ENCODE data around the gene TARS3. TPM values are rescaled to one million over a fixed set of nuclear protein-coding genes. Genes with fewer than 3 reads are reported as not detected.

The TARS3 gene
- total RNA-seq, 4 donors from 2014 or later, result 22.8 to 58.6 (median 26.6) TPM

GRCh38 chr15:101618851-101619614 is 105.2 kb downstream of the TARS3 start:
- no peaks in the 10 kb centered on the region for H3K27me3 ChIP-seq
- H3K27ac ChIP-seq, result no peak overlapping the region
- H3K9me3 ChIP-seq, result no peaks in the 10 kb centered on the region
- peaks cover 8 to 10% of the 10 kb centered on the region in 2 donors for H3K4me1 ChIP-seq
- TF ChIP-seq, protein P1, sequence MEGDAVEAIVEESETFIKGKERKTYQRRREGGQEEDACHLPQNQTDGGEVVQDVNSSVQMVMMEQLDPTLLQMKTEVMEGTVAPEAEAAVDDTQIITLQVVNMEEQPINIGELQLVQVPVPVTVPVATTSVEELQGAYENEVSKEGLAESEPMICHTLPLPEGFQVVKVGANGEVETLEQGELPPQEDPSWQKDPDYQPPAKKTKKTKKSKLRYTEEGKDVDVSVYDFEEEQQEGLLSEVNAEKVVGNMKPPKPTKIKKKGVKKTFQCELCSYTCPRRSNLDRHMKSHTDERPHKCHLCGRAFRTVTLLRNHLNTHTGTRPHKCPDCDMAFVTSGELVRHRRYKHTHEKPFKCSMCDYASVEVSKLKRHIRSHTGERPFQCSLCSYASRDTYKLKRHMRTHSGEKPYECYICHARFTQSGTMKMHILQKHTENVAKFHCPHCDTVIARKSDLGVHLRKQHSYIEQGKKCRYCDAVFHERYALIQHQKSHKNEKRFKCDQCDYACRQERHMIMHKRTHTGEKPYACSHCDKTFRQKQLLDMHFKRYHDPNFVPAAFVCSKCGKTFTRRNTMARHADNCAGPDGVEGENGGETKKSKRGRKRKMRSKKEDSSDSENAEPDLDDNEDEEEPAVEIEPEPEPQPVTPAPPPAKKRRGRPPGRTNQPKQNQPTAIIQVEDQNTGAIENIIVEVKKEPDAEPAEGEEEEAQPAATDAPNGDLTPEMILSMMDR (IDR thresholded peaks at IDR 0.05), result no peak
- no peak for TF ChIP-seq POLR2A (IDR thresholded peaks at IDR 0.05)
- intact Hi-C loops (cut with DNase I), result no loop called here
- no peaks in the 10 kb centered on the region for H3K36me3 ChIP-seq
- DNase-seq, result no peak
- H3K4me3 ChIP-seq (replicated peaks in 1 of 3), result no peak overlapping the region
- WGBS, 2 donors, result 85 to 86% methylated on average over 13 of the region's 13 CpGs

- no peak for DNase-seq
- intact Hi-C loops (cut with DNase I), result no loop called here
- peaks cover 14 to 16% of the 10 kb centered on the region in 2 donors for H3K4me1 ChIP-seq
- H3K4me3 ChIP-seq (replicated peaks in 1 of 3), result no peak overlapping the region
- TF ChIP-seq, protein P1 (IDR thresholded peaks at IDR 0.05), result no peak
- TF ChIP-seq POLR2A (IDR thresholded peaks at IDR 0.05), result no peak
- H3K27ac ChIP-seq, result no peak overlapping the region
- H3K36me3 ChIP-seq, result no peaks in the 10 kb centered on the region
- H3K9me3 ChIP-seq, result no peaks in the 10 kb centered on the region
- H3K27me3 ChIP-seq, result no peaks in the 10 kb centered on the region
- WGBS, 2 donors, result 92 to 95% methylated on average over 10 of the region's 10 CpGs
Observed at GRCh38 chr15:101618076-101618475, 106.2 kb downstream of the TARS3 start.

GRCh38 chr15:101617390-101617965 is 106.8 kb downstream of the TARS3 start:
- 77 to 81% methylated on average over 17 of the region's 17 CpGs for WGBS, 2 donors
- H3K36me3 ChIP-seq, result no peaks in the 10 kb centered on the region

GRCh38 chr15:101615986-101616848 is 108.1 kb downstream of the TARS3 start:
- peak; percentile 76 to 78 for DNase-seq

More at GRCh38 chr15:101617390-101617965, 106.8 kb downstream of the TARS3 start:
- intact Hi-C loops (cut with DNase I), result no loop called here
- Histone ChIP-seq H3K27me3 (no peaks in the 10 kb centered on the region), H3K4me3 (replicated peaks in 1 of 3) (no peak overlapping the region), H3K4me1 (peaks cover 14 to 20% of the 10 kb centered on the region in 2 donors), H3K27ac (no peak overlapping the region), H3K9me3 (no peaks in the 10 kb centered on the region)
- no peak for DNase-seq
- TF ChIP-seq POLR2A (IDR thresholded peaks at IDR 0.05), result no peak
- TF ChIP-seq, protein P1 (IDR thresholded peaks at IDR 0.05), result no peak

More at GRCh38 chr15:101615986-101616848, 108.1 kb downstream of the TARS3 start:
- H3K27ac ChIP-seq, result no peak overlapping the region
- no peaks in the 10 kb centered on the region for H3K36me3 ChIP-seq
- WGBS, 2 donors, result 28 to 41% methylated on average over 19 to 25 of the region's 25 CpGs
- TF ChIP-seq POLR2A (IDR thresholded peaks at IDR 0.05), result no peak
- TF ChIP-seq, protein P1 (IDR thresholded peaks at IDR 0.05), result no peak
- no peak overlapping the region for H3K4me3 ChIP-seq (replicated peaks in 1 of 3)
- H3K27me3 ChIP-seq, result no peaks in the 10 kb centered on the region
- H3K9me3 ChIP-seq, result no peaks in the 10 kb centered on the region
- peaks cover 14 to 20% of the 10 kb centered on the region in 2 donors for H3K4me1 ChIP-seq
- intact Hi-C loops (cut with DNase I), result no loop called here

All from thyroid gland (tissue), 4 donors.